Activated CD4-positive, alpha-beta T cell treated with anti-CD3 and anti-CD28 coated beads, Interleukin-2, amount 50 U/mL, for 16 hours (primary cell): ENCODE measurements around the gene SLC28A1.

Experiments used
- DNase-seq: peaks from one replicate; pipeline ENCODE4 v3.0.0-alpha.2; 2020

The SLC28A1 gene, protein sequence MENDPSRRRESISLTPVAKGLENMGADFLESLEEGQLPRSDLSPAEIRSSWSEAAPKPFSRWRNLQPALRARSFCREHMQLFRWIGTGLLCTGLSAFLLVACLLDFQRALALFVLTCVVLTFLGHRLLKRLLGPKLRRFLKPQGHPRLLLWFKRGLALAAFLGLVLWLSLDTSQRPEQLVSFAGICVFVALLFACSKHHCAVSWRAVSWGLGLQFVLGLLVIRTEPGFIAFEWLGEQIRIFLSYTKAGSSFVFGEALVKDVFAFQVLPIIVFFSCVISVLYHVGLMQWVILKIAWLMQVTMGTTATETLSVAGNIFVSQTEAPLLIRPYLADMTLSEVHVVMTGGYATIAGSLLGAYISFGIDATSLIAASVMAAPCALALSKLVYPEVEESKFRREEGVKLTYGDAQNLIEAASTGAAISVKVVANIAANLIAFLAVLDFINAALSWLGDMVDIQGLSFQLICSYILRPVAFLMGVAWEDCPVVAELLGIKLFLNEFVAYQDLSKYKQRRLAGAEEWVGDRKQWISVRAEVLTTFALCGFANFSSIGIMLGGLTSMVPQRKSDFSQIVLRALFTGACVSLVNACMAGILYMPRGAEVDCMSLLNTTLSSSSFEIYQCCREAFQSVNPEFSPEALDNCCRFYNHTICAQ

DNA sequence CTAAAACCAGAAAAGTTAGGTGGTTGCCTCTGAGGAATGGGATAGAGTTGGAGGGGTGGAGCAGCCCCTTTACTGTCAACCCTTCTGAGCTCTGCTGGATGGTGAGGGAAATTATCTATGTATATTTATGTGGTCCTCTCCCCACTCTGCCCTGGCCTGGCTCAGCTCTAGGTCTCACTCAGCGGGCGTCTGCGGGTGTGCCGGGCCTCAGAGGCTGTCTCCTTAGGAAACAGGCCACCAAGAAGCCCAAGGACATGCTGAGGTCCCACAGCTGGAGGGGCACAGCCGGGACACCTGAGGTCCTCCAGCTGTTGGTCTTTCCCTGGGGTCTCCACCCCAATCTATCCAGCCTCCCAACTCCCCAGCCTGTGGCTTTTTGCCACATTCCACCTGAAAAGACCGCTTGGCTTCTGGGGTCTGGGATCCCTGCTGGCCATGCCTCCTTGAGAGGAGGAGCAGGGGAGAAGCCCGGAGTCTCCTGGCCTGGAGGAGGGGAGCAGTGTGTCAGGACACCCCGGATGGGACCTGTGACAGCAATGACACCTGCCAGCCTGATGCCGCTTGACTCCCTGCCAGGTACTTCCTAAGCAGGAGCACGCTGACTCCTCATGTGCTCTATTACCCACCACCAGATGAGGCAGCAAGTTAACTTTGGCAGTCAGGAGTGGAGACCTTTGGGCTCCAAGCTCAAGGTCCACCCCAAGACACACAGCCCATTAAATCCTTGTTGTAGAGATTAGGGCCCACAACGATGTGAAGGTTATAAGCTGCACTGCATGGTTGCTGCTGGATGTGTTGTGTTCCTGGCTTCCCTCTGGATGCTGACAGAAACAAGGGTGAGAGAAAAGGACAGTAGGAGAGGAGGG lies at the start of gene SLC28A1:
TSS of gene SLC28A1 (plus strand) at position 747 of the 866 bp plus-strand sequence. CDS start 3,099 bp downstream, outside the sequence.
- DNase-seq: no peak

DNA sequence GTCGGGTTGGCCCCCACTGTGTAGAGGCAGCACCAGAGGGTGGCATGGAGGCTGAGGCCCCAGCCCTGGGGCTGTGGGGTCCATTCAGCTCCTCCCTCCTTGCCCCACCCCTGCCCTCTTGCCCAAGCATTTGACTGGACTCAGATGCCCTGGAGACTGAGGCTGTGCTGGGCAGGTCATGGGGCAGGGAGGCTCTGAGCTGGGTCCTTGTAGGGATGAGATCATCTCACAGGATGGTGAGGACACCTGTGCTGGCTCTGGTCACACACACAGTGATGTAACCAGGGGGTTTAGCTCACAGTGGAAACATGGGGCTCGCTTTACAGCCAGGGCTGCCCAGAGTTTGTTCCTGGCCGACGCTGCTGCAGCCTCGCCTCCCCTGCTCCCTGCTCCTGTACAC lies 49.5 kb upstream of the SLC28A1 start:
- no peak for DNase-seq

DNA sequence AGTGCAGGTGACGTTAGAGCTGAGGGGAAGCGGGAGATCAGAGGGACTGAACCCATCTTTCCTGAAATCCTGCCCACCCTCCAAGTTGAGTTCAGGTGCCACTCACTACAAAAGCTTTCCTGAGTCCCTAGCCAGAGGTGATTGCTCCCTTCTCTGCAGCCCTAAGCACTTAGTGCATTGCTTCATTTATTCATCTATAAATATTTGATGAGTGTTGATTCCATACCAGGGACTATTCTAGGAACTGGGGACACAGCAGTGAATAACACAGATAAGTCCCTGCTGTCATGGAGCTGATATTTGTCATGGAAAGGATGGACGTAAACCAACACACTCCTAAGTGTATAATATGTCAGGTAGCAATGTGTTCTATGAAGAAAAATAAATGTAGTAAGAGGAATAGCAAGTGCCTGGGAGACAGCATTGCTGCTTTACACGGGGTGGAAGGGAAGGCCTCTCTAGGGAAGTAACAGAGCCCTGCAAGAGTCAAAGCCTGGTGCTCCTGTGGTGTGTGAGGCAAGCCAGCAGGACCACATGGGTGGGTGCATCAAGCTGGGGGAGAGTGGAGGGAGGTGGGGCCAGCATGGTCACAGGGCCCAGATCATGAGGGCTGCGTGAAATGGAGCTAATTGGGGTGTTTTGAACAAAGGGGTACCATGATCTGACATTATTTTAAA lies 48.7 kb upstream of the SLC28A1 start:
- no peak for DNase-seq

DNA sequence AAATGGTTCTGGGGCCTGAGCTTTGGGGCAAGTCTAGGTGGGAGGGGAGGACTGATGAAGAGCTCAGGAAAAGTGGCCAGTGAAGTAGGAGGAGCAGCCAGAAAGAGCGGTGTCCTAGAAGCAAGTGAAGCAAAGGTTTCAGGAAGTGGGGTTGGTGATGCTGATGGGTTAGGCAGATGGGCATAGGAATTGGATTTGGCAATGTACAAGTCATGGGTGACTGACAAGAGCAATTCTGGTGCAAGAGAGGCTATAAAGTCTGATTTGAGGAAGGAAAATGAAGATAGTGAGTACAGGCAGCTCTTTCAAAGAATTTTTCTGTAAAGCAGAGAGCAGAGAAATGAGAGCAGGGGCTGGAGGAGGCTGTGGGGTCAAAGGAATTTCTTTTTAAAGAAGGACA lies 47.6 kb upstream of the SLC28A1 start:
- no peak for DNase-seq

DNA sequence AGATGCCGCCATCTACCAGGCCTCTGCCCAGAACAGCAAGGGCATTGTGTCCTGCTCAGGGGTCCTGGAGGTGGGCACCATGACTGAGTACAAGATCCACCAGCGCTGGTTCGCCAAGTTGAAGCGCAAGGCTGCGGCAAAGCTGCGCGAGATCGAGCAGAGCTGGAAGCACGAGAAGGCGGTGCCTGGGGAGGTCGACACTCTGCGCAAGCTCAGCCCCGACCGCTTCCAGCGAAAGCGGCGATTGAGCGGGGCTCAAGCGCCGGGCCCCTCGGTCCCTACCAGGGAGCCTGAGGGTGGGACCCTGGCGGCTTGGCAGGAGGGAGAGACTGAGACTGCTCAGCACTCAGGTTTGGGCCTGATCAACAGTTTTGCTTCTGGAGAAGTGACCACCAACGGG lies 44.7 kb upstream of the SLC28A1 start:
- DNase-seq: no peak

DNA sequence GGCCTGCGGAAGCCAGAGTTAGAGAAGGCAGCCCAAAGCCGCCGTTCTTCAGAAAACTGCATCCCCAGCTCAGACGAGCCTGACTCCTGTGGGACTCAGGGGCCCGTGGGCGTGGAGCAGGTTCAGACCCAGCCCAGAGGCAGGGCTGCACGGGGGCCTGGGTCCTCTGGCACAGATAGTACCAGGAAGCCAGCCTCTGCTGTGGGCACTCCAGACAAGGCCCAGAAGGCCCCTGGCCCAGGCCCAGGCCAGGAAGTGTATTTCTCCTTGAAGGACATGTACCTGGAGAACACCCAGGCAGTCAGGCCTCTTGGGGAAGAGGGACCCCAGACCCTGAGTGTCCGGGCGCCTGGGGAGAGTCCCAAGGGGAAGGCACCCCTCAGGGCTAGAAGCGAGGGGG lies 44.2 kb upstream of the SLC28A1 start:
- no peak for DNase-seq

DNA sequence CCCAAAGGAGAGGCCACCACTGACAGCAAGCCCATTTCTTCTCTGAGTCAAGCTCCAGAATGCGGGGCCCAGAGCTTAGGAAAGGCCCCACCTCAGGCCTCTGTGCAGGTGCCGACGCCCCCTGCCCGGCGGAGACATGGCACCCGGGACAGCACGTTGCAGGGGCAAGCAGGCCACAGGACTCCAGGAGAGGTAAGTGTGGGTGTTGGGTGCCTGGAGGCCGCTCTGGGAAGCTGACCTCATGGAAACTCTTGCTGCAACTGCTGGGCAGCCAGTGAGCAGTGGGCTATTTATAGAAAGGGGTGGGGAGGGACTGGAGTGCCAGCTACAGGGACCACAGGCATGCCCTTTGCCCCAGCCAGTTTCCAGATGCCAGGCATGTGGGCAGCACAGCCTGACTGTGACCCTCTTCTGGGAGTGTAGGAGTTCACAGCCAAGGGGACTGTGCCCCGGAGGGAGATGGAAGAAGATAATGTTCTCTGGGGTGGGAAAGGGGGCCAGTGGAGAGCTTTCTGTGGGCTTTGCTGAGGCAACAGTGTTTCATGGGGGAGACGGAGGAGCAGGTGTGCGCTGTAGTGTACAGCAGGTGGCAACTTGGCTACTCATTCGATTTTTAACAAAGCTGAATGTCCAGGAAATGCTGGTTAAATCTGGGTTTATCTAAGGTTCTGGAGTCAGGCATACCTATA lies 43.6 kb upstream of the SLC28A1 start:
- DNase-seq: no peak

DNA sequence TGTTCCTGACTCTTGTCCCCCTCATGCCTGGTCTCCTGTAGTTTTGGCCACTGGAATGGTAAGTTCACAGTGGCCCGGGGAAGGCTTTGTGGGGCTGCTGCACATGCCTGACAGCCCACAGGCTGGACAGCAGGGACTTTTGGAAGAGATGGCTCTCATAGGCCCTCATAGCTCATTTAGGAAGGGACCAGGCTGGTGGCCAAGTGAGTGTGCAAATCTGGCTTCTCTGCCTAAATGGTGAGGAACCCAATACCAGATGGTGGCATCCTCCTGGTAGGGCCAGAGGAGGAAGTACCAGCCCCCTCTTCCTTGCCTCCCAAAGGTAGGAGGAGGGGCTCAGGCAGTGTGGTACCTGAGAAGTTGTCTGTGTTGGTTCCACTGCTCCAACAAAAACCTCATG lies 41.7 kb upstream of the SLC28A1 start:
- no peak for DNase-seq

DNA sequence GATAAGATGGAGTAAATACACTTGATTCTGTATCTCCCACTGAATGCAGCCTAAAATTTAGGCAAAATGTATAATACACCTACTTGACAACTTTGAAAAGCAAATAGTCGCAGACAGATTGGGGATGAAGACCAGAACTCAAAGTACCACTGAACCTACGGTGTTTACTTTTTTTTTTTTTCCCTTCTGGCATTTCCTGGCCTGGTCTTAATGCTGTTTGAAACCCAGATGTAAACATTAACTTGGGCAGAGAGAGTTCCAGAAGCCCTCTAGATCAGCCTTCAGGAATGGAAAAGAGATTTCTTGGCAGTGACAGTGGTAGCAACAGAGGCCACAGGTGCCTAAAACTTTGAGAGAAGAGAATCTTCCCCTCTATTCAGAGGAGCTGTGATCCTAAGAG lies 39.5 kb upstream of the SLC28A1 start:
- no peak for DNase-seq

DNA sequence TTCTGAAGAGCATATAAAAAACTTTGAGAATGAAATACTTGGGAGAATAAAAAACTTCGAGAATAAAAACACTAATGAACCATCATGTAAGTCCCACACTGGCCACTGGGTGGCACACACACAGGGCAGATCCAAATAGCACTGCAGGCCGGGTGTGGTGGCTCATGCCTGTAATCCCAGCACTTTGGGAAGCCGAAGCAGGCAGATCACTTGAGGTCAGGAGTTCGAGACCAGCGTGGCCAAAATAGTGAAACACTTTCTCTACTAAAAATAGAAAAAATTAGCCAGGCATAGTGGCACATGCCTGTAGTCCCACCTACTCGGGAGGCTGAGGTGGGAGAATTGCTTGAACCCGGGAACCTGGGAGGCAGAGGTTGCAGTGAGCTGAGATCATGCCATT lies 38.8 kb upstream of the SLC28A1 start:
- DNase-seq: peak; percentile 39

DNA sequence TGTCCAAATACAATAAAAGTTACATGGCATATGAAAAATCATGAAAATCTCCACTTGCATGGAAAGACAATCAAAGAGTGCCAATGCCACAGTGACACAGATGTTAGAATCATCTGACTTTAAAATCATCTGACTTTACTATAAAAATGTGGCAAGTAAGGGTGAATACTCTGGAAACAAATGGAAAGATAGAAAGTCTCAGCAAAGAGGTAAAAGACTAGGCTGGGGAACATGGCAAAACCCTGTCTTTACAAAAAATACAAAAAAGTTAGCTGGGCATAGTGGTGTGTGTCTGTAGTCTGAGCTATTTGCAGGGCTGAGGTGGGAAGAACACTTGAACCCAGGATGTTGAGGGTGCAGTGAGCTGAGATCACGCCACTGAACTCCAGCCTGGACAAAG lies 38.2 kb upstream of the SLC28A1 start:
- DNase-seq: no peak

DNA sequence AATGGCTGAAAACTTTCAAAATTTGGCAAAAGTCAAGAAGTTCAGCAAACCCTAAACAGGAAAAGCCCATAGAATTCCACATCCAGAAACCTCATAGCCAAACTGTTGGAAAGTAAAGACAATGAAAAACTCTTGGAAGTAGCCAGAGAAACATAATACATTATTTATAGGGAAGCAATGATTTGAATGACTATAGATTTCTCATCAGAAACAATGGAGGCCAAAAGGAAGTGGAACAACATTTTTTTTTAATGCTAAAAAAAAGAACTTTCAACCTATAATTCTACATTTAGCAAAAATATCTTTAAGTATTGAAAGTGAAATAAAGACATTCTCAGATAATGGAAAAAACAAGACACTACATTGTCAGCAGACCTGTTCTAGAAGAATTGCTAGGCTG lies 37.1 kb upstream of the SLC28A1 start:
- no peak for DNase-seq

DNA sequence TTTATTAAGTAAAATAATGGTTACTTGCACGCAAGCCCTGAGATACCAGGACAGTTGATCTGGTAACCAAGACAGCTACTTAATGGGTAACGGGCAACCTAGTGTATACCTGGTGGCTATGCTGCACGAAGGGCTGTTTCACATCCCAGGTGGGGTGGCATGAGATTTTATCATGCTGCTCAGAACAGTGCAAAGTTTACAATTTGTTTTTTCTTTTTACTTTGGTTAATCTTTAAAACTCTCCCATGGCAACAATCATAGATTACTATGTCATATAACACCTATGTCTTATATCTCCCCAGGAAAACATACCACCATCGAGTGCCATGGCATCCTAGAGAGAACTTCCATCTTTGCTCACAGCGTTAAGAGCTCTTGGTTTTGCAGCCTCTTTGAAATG lies 32.2 kb upstream of the SLC28A1 start:
- DNase-seq: no peak

DNA sequence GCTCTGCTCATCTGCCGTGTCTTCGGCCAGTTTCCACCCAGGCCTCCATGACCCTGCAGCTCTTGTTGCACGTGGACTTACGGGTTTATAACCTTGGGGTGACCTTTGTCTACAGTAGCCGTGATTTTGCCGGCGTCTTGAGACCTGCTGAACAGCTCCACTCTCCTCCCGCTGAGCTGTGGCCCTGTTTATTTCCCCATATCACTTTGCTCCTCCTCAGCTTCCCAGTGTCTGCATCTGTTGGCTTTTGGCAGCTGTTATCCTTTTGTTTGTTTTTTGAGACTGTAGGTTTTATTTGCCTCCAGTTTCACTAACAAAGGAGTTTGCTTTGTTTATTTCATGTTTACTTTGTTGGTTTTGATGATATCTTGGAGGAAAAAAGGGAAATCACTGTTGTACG lies 29.3 kb upstream of the SLC28A1 start:
- DNase-seq: no peak

DNA sequence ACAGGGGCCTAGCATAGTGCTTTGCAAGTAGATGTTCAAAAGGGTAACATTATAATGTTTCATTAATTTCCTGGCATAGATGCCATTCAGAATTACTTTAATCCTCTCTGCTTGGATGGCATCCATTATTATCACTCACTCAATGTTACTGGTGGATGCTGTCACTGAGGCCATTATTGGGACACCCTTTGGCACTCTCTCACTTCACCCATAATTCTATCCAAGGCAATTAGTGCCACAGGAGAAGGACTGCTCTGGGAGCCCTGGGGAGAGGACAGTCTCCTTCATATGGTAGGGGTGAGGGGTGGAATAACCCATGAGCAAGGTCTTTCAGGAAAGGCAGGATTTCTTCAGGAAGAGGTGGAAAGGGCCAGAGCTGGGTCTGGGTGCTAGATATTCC lies 28.7 kb upstream of the SLC28A1 start:
- no peak for DNase-seq

DNA sequence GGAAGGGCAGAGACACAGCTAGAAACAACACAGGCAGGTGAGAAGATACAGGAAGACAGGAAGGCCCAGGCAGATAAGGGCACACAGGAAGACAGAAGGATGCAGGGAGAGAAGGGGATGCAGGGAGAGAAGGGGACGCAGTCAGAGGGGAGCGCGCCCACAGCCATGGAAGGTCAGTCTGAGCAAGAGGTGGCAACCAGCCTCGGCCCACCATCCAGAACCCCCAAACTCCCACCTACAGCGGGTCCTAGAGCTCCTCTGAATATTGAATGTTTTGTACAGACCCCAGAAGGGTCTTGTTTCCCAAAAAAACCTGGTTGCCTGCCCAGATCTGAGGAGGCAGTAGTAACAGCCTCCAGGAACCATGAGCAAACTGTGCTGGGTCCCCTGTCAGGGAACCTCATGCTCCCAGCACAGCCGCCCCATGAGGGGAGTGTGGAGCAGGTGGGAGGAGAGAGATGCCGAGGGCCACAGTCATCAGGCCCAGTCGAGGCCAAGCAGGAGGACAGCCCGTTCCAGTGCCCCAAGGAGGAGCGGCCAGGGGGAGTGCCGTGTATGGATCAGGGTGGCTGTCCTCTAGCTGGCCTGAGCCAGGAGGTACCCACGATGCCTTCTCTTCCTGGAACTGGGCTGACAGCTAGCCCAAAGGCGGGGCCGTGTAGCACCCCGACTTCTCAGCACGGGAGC lies 27.6 kb upstream of the SLC28A1 start:
- no peak for DNase-seq

DNA sequence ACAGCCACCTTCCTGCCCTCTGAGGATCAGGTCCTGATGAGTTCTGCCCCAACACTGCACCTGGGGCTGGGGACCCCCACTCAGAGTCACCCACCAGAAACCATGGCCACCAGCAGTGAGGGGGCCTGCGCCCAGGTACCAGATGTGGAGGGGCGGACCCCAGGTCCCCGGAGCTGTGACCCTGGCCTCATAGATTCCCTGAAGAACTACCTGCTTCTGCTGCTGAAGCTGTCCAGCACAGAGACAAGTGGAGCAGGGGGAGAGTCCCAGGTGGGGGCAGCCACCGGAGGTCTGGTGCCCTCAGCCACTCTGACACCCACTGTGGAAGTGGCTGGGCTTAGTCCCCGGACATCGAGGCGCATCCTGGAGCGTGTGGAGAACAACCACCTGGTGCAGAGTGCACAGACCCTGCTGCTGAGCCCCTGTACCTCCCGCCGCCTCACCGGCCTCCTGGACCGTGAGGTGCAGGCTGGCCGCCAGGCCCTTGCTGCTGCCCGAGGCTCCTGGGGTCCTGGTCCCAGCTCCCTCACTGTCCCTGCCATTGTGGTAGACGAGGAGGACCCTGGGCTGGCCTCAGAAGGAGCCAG lies 27.0 kb upstream of the SLC28A1 start:
- DNase-seq: no peak

DNA sequence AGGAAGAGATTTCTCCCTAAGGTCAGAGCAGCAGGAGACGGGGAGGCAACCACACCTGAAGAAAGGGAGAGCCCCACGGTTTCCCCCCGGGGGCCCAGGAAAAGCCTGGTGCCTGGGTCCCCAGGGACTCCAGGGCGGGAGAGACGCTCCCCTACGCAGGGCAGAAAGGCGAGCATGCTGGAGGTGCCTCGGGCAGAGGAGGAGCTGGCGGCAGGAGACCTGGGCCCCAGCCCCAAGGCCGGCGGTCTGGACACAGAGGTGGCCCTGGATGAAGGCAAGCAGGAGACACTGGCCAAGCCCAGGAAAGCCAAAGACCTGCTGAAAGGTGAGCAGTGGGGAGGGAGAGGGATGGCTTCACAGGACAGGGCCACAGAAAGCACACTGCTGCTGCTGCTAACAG lies 26.2 kb upstream of the SLC28A1 start:
- no peak for DNase-seq

DNA sequence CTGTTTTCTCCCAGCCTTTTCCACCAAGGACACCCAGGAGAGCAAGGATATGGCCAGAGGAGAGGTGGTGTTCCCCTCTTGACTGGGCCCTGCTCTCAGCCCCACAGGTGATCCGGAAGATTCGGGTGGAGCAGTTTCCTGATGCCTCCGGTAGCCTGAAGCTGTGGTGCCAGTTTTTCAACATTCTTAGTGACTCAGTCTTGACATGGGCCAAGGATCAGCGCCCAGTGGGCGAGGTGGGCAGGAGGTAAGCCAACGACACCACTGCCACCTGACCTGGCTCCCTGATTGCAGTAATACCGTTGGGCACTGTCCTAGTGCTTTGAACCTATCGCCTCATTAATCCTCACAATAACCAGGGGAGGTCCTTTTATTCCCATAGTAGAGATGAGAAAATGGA lies 25.3 kb upstream of the SLC28A1 start:
- DNase-seq: no peak

DNA sequence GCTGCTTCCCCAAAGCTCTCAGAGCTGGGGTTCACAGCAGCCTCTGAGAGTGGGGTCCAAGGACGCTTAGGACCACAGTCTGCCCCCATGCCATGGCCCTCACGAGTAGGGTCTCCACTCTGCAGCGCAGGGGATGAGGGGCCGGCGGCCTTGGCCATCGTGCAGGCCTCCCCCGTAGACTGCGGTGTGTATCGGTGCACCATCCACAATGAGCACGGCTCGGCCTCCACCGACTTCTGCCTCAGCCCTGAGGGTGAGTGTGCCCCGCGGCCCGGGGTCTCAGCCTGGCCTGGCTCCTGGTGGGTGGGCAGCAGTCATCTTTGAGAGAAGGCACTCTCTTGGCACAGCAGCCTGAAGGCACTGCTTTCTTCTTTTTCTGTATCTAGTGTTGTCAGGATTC lies 24.8 kb upstream of the SLC28A1 start:
- no peak for DNase-seq

DNA sequence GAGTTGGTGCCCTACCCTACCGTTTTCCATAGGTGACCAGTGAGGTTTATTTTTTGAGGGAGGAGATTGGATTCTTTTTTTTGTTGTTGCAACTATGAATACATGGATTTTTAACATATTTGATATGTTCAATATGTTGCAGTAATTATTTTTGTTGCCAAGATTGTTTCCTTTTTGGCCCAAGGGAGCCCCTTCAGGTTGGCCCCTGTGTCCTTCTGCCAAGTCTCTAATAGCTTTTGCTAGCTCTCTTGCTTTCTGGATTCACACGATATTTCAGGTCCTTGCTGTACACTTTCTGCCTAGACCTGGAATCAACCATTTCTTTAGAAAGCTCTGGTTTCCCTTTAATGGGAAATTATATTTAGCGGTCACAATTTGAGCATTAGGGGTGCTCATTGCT lies 22.7 kb upstream of the SLC28A1 start:
- no peak for DNase-seq
